Lower leg skin (tissue), 4 donors: ENCODE measurements around the gene APOL6. TPM values are rescaled to one million over a fixed set of nuclear protein-coding genes. Genes with fewer than 3 reads are reported as not detected.
"Not testable (repeated sequence)": the region's sequence is repeated elsewhere in the genome, so short reads cannot be mapped to it uniquely, and the experiment has no call there.

Experiments
- DNase-seq, 2 donors: peaks; one replicate each; pipeline ENCODE4 v3.0.0-alpha.2; 2019; ENCODE audit warnings: low spot score in 2 of 2
- H3K4me3 ChIP-seq: fragments of 200-600 bp; sonication (generic); 2 replicates; pipeline ENCODE4 v1.5.1; 2017; ENCODE audit warnings: mild to moderate bottlenecking, low read depth; ENCODE audit not compliant: poor library complexity, severe bottlenecking
- POLR2A ChIP-seq, 2 donors: fragments of 450-650 bp; IDR thresholded peaks; one replicate each; pipeline ENCODE4 v1.6.1; 2016 to 2017; ENCODE audit warnings: antibody characterized with exemption in 2 of 2, mild to moderate bottlenecking in 1 of 2, moderate library complexity in 1 of 2
- WGBS, 2 donors: methylation state at CpG; one replicate each; pipeline ENCODE4 v1.1.5; 2018; 5-methylcytosine and 5-hydroxymethylcytosine counted together
- intact Hi-C: fragments of 100-400 bp; cut with DNase I; formaldehyde crosslinking; loops from one replicate; pipeline ENCODE4 v1.15.0; 2023; ENCODE audit warnings: low total_unique reads
- total RNA-seq, 4 donors: library from RNA; depleted of rRNA; stranded (reverse); fragments of >200 nt; gene quantifications; one replicate each; pipeline ENCODE4 v1.1.0, GENCODE V29; 2016
- TF ChIP-seq, protein P1 (sequence below), 3 donors: fragments of 450-650 bp; IDR thresholded peaks; one replicate each; pipeline ENCODE4 v1.5.1; 2016; ENCODE audit warnings: antibody characterized with exemption in 3 of 3, mild to moderate bottlenecking in 3 of 3, moderate library complexity in 2 of 3

APOL6 gene
- total RNA-seq, 4 donors from 2014 or later, result 3.0 to 3.9 (median 3.8) TPM

DNA sequence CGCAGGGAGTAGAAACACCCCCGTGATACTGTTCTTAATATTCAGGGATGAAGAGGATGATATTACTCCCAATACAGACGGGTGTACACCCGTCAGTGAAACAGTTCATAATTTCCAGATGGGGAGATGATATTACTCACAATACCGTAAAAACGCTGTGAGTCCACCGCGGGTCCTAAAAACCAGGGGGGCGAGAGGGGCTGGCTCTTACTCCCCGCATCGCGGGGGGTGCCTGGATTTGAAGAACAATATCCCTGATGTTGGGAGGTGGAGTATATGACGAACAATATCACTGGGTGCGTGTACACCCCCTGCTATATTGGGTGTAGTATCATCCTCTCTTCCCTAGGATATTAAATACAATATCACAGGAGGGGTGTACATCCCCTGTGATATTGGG lies 48.9 kb downstream of the APOL6 start:
- intact Hi-C loops, result no loop called here
- no peak for TF ChIP-seq POLR2A (IDR thresholded peaks at IDR 0.05)
- 73 to 81% methylated on average over 14 of the region's 14 CpGs for whole genome bisulfite sequencing, 2 donors
- DNase-seq, result no peak
- no peak overlapping the region for H3K4me3 ChIP-seq

DNA sequence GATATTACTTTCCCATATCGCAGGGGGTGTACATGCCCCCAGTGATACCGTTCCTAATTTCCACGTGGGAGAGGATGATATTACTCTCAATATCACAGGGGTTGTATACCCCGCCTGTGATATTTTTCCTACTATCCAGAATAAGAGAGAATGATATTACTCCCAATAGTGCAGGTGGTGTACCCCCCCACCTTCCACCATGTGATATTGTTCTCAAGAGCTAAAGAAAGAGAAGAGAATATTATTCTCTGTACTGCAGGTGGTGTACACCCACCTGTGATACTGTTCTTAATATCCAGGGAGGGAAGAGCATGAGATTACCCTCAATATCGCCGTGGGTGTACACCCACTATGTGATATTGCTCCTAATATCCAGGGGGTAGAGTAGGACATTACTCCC lies 51.6 kb downstream of the APOL6 start:
- intact Hi-C loops, DNase-seq, H3K4me3 ChIP-seq: not testable (repeated sequence)
- 74 to 83% methylated on average over 5 to 6 of the region's 6 CpGs for WGBS, 2 donors

- H3K4me3 ChIP-seq, result no peak overlapping the region
- no peak for DNase-seq
- WGBS, 2 donors, result 72 to 84% methylated on average over 7 of the region's 7 CpGs
- intact Hi-C loops, result no loop called here
- TF ChIP-seq, protein P1, sequence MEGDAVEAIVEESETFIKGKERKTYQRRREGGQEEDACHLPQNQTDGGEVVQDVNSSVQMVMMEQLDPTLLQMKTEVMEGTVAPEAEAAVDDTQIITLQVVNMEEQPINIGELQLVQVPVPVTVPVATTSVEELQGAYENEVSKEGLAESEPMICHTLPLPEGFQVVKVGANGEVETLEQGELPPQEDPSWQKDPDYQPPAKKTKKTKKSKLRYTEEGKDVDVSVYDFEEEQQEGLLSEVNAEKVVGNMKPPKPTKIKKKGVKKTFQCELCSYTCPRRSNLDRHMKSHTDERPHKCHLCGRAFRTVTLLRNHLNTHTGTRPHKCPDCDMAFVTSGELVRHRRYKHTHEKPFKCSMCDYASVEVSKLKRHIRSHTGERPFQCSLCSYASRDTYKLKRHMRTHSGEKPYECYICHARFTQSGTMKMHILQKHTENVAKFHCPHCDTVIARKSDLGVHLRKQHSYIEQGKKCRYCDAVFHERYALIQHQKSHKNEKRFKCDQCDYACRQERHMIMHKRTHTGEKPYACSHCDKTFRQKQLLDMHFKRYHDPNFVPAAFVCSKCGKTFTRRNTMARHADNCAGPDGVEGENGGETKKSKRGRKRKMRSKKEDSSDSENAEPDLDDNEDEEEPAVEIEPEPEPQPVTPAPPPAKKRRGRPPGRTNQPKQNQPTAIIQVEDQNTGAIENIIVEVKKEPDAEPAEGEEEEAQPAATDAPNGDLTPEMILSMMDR (IDR thresholded peaks at IDR 0.05), result no peak
- TF ChIP-seq POLR2A (IDR thresholded peaks at IDR 0.05), result no peak
Observed at GRCh38 chr22:35703861-35704584, 55.8 kb downstream of the APOL6 start.

- WGBS, 2 donors, result 95 to 96% methylated on average over 3 of the region's 3 CpGs
- intact Hi-C loops, result no loop called here
- no peak overlapping the region for H3K4me3 ChIP-seq
- TF ChIP-seq POLR2A (IDR thresholded peaks at IDR 0.05), result no peak
- TF ChIP-seq, protein P1 (IDR thresholded peaks at IDR 0.05), result no peak
- no peak for DNase-seq
Observed at GRCh38 chr22:35705141-35705540, 56.9 kb downstream of the APOL6 start.

GRCh38 chr22:35708453-35708852 lies 60.2 kb downstream of the APOL6 start:
- DNase-seq, result no peak
- WGBS, 2 donors, result 59 to 70% methylated on average over 7 of the region's 7 CpGs
- intact Hi-C loops, result no loop called here
- TF ChIP-seq, protein P1 (IDR thresholded peaks at IDR 0.05), result no peak
- no peak for TF ChIP-seq POLR2A (IDR thresholded peaks at IDR 0.05)
- H3K4me3 ChIP-seq, result no peak overlapping the region

GRCh38 chr22:35708917-35709316 lies 60.7 kb downstream of the APOL6 start:
- TF ChIP-seq POLR2A (IDR thresholded peaks at IDR 0.05), result no peak
- TF ChIP-seq, protein P1 (IDR thresholded peaks at IDR 0.05), result no peak

DNA sequence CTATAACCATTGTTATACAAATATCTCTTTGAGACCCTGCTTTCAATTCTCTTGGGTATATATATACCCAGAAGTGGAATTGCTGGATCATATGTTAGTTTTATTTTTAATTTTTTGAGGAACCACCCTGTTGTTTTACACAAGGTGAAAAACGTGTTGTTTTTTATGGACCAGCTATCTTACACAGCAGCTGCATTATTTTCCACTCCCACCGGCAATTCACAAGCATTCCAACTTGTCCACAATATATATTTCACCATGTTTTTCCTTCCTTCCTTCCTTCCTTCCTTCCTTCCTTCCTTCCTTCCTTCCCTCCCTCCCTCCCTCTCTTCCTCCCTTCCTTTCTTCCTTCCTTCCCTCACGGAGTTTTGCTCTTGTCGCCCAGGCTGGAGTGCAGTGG lies 63.1 kb downstream of the APOL6 start:
- intact Hi-C loops, result no loop called here
- H3K4me3 ChIP-seq, result no peak overlapping the region
- no peak for DNase-seq
- 78 to 80% methylated on average over 4 of the region's 4 CpGs for WGBS, 2 donors
- TF ChIP-seq, protein P1 (IDR thresholded peaks at IDR 0.05), result no peak
- no peak for TF ChIP-seq POLR2A (IDR thresholded peaks at IDR 0.05)

More at GRCh38 chr22:35708917-35709316, 60.7 kb downstream of the APOL6 start:
- intact Hi-C loops, result no loop called here
- DNase-seq, result no peak
- H3K4me3 ChIP-seq, result no peak overlapping the region
- 79 to 82% methylated on average over 7 of the region's 7 CpGs for WGBS, 2 donors
